ENCODE data around the gene HOXC10. TPM values are rescaled to one million over a fixed set of nuclear protein-coding genes. Genes with fewer than 3 reads are reported as not detected.
A peak's percentile ranks its signal among the peaks of the same experiment; 100 is the strongest.

HOXC10 gene
- total RNA-seq, 4 donors from 2014 or later = not detected

- peaks cover 0 to 22% (median 6%) of the 10 kb centered on the region in 4 donors for H3K4me1 ChIP-seq
- TF ChIP-seq CTCF (IDR thresholded peaks at IDR 0.05) = no peak
- no peak for TF ChIP-seq EP300 (IDR thresholded peaks at IDR 0.05; ENCODE audit: low read depth)
- TF ChIP-seq POLR2AphosphoS5 (IDR thresholded peaks at IDR 0.05) = no peak
- no peak for TF ChIP-seq POLR2A (IDR thresholded peaks at IDR 0.05)
- no peaks in the 10 kb centered on the region for H3K9me3 ChIP-seq
- H3K27ac ChIP-seq = no peak overlapping the region
- H3K4me3 ChIP-seq = no peak overlapping the region
- in situ Hi-C loops (cut with MboI; ENCODE audit: low pct_ligation_motif_present in 1 of 4, low pct_unique_long_range_greater_than_20kb in 1 of 4, low sequenced_read_pairs in 3 of 4) = no loop called here
- intact Hi-C loops (cut with DNase I; ENCODE audit: low total_unique reads) = no loop called here
- no peak for DNase-seq
- H3K36me3 ChIP-seq = no peaks in the 10 kb centered on the region
- peaks cover 100% of the 10 kb centered on the region for H3K27me3 ChIP-seq
- WGBS, 2 donors (ENCODE audit: low coverage in 1 of 2) = 48 to 71% methylated on average over 1 to 7 of the region's 7 CpGs
These were observed 21.9 kb upstream of the HOXC10 start for GRCh38 chr12:53963005-53963404.

GRCh38 chr12:53963434-53964314, 21.3 kb upstream of the HOXC10 start:
- Histone ChIP-seq H3K9me3 (no peaks in the 10 kb centered on the region), H3K4me3 (no peak overlapping the region), H3K27me3 (peaks cover 100% of the 10 kb centered on the region), H3K36me3 (no peaks in the 10 kb centered on the region), H3K27ac (no peak overlapping the region), H3K4me1 (peaks cover 0 to 22% (median 6%) of the 10 kb centered on the region in 4 donors)
- DNase-seq = no peak
- intact Hi-C loops (cut with DNase I; ENCODE audit: low total_unique reads) = no loop called here
- in situ Hi-C loops (cut with MboI; ENCODE audit: low pct_ligation_motif_present in 1 of 4, low pct_unique_long_range_greater_than_20kb in 1 of 4, low sequenced_read_pairs in 3 of 4) = no loop called here
- TF ChIP-seq POLR2AphosphoS5 (IDR thresholded peaks at IDR 0.05) (no peak), EP300 (IDR thresholded peaks at IDR 0.05; ENCODE audit: low read depth) (no peak), POLR2A (IDR thresholded peaks at IDR 0.05) (no peak), CTCF (IDR thresholded peaks at IDR 0.05) (no peak)
- 14 to 25% methylated on average over 10 to 38 of the region's 38 CpGs for WGBS, 2 donors (ENCODE audit: low coverage in 1 of 2)

- intact Hi-C loops (cut with DNase I; ENCODE audit: low total_unique reads) = no loop called here
- WGBS, 2 donors (ENCODE audit: low coverage in 1 of 2) = 0 to 14% methylated on average over 1 to 2 of the region's 2 CpGs
- H3K27me3 ChIP-seq = peaks cover 100% of the 10 kb centered on the region
- no peak for DNase-seq
- no peak overlapping the region for H3K27ac ChIP-seq
- no peaks in the 10 kb centered on the region for H3K9me3 ChIP-seq
- in situ Hi-C loops (cut with MboI; ENCODE audit: low pct_ligation_motif_present in 1 of 4, low pct_unique_long_range_greater_than_20kb in 1 of 4, low sequenced_read_pairs in 3 of 4) = no loop called here
- peaks cover 0 to 22% (median 6%) of the 10 kb centered on the region in 4 donors for H3K4me1 ChIP-seq
- H3K4me3 ChIP-seq = no peak overlapping the region
- TF ChIP-seq CTCF (IDR thresholded peaks at IDR 0.05) = no peak
- no peak for TF ChIP-seq EP300 (IDR thresholded peaks at IDR 0.05; ENCODE audit: low read depth)
- TF ChIP-seq POLR2A (IDR thresholded peaks at IDR 0.05) = no peak
- no peak for TF ChIP-seq POLR2AphosphoS5 (IDR thresholded peaks at IDR 0.05)
- H3K36me3 ChIP-seq = no peaks in the 10 kb centered on the region
These were observed 20.6 kb upstream of the HOXC10 start for GRCh38 chr12:53964315-53964713.

GRCh38 chr12:53965281-53966084, 19.5 kb upstream of the HOXC10 start:
- no peak overlapping the region for H3K4me3 ChIP-seq
- no peaks in the 10 kb centered on the region for H3K9me3 ChIP-seq
- in situ Hi-C loops (cut with MboI; ENCODE audit: low pct_ligation_motif_present in 1 of 4, low pct_unique_long_range_greater_than_20kb in 1 of 4, low sequenced_read_pairs in 3 of 4) (no loop called here), intact Hi-C loops (cut with DNase I; ENCODE audit: low total_unique reads) (no loop called here)
- H3K27me3 ChIP-seq = peaks cover 100% of the 10 kb centered on the region
- peak overlapping the region in 1 of 4 donors; percentile 55 for H3K27ac ChIP-seq
- peaks cover 0 to 22% (median 6%) of the 10 kb centered on the region in 4 donors for H3K4me1 ChIP-seq
- no peak for DNase-seq
- no peak for TF ChIP-seq CTCF (IDR thresholded peaks at IDR 0.05)
- TF ChIP-seq POLR2AphosphoS5 (IDR thresholded peaks at IDR 0.05) = no peak
- no peak for TF ChIP-seq POLR2A (IDR thresholded peaks at IDR 0.05)
- H3K36me3 ChIP-seq = no peaks in the 10 kb centered on the region
- WGBS, 2 donors (ENCODE audit: low coverage in 1 of 2) = 0 to 7% methylated on average over 3 to 18 of the region's 18 CpGs

Measured in transverse colon (tissue), 4 donors.